AG09309 (cell line): Measurements from ENCODE around the gene PRKCQ.

Experiments
- DNase-seq: peaks from one replicate; pipeline ENCODE4 v3.0.0-alpha.2; 2010; ENCODE audit warnings: low read depth
- H3K4me3 ChIP-seq: 2 replicates; pipeline ENCODE4 v1.5.1; 2011; ENCODE audit warnings: mild to moderate bottlenecking, low read depth, low read length, moderate library complexity; ENCODE audit not compliant: control insufficient read depth
- CTCF ChIP-seq: IDR thresholded peaks from 2 replicates; pipeline ENCODE4 v1.5.1; 2011; ENCODE audit warnings: mild to moderate bottlenecking, low read depth, low read length, inconsistent platforms; ENCODE audit not compliant: insufficient read depth, control insufficient read depth; ENCODE audit errors: missing control alignments

The PRKCQ gene

DNA sequence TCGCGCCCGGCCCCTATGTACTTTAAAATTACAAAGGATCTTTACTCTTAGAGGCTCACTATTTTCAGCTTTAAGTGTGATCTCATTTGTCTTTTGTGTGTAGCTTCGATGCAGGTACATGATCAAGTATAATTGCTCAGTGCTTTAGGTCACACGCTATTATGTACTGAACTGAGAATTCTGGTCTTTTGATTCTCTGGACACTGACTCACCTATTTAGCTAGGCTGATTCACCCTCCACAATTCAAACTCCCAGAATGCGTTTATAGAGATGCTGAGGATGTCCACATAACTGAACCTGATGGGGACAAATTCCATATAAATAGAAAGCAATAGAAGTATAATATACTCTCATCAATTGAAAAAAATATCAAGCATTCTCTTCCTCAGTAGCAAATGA, 57.8 kb downstream of the PRKCQ start:
- no peak for DNase-seq
- no peak for TF ChIP-seq CTCF
- no peak overlapping the region for H3K4me3 ChIP-seq

DNA sequence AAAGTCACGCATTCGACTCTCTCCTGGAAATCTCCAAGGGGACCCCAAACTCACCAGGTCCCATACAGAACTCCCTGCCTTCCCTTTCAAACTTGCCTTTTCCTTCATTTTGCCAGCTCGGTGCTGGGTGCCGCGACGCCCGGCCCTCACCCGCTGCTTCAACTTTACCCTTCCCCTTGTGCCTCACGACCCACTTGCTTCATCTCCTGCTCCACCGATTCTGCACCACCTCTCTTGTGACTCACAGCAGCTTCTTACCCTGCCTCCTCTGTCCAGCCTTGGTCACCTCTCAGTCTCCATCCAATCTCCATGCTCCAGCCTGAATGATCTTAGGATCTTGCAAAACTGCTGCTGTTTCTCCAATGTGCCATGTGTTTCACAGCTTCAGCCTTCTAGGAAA, 59.9 kb downstream of the PRKCQ start:
- no peak for TF ChIP-seq CTCF
- DNase-seq: no peak
- no peak overlapping the region for H3K4me3 ChIP-seq

GRCh38 chr10:6518791-6519429, 61.2 kb downstream of the PRKCQ start:
- H3K4me3 ChIP-seq: no peak overlapping the region
- TF ChIP-seq CTCF: no peak
- no peak for DNase-seq

GRCh38 chr10:6516929-6517284, 63.2 kb downstream of the PRKCQ start:
- DNase-seq: no peak
- TF ChIP-seq CTCF: no peak
- no peak overlapping the region for H3K4me3 ChIP-seq

DNA sequence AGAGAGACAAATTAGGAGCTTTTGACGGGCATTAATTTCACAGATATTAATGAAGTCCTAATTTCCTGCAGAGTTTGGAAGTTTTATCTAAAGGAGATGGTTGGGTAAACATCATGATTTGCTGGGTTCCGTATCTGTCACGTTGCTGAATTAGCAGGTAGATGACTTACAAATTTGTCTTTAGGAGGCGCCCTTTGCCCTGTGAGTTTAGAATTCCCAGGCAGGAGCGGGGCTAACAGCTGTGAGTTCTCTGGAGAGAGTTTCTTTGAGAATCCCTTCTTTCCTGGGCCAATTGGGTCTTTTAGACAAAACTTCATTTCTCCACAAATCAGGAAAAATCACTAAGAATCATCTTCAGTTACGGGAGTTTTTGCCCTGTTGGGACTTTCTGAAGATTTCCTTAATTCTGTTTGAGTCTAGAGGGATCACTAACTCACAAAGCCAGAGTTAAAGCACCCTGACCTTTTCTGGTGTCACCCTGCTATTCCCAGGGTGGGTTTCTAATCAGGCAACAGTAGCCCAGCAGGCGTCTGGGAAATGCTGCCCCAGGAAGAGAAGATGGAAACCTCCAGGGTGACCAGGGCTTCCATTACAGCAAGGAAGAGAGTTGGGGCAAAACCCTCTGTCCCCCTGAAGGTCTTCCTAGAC, 63.7 kb downstream of the PRKCQ start:
- TF ChIP-seq CTCF: no peak
- no peak overlapping the region for H3K4me3 ChIP-seq
- no peak for DNase-seq

DNA sequence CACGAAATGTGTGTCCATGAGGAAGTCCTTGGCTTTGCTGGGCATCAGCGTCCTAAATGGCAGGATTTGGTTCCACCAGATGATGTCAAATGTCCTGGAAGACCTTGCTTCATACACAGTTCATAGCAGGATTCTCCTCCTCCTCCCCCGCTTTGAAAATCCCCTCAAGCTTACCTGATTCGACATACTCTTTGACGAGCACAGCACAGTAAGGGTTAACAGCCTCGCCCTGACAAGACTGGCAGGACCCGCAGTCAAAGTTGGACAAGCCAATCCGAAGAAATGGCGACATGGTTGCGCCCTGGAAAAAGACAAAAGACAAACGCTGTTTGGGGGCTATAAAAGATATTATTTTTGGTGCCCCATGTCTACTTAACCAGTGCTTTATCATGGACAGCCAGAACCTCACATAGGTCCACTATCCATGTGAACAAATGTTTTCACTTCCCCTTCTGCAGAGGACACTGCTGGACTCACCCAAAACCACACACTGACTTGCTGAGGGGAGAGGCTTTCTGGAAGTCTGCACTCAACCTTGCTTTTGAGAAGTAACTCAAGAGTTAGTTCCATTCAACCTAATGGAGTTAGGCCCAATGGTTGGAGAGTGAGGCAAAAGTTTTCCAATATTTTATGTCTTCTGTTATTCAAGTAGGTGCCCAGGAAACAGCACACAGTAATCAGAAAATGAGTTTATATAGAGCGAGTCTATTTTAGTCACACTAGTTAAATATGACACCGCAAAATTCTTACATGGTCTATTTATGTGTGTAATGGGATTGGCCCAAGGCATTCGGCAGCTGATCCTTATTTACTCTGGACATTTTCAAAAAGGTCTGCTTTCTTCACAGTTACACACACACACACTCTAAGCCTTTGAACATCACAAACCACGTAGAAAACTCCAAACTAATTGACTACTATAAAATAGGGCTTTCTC, 65.0 kb downstream of the PRKCQ start:
- DNase-seq: no peak
- no peak overlapping the region for H3K4me3 ChIP-seq
- no peak for TF ChIP-seq CTCF
